SU-DHL-6 (cell line): Measurements from ENCODE around the gene VAT1L.

Experiments
- H2AFZ ChIP-seq: fragments of 200-600 bp; sonication (generic); 2 replicates; pipeline ENCODE4 v1.6.1; 2014; ENCODE audit warnings: low read depth, mild to moderate bottlenecking, moderate library complexity, mixed read lengths, antibody characterized with exemption, low read length; ENCODE audit not compliant: severe bottlenecking
- H3F3A ChIP-seq: fragments of 200-600 bp; shearing (Covaris generic); 2 replicates; pipeline ENCODE4 v1.6.0; 2016; ENCODE audit warnings: antibody characterized with exemption, mild to moderate bottlenecking; ENCODE audit not compliant: insufficient read depth
- H3K27ac ChIP-seq: fragments of 200-600 bp; sonication (generic); 2 replicates; pipeline ENCODE4 v1.5.1; 2016; ENCODE audit warnings: low read depth, mild to moderate bottlenecking, low read length, moderate library complexity, mixed read lengths
- H3K27me3 ChIP-seq: fragments of 200-600 bp; sonication (generic), shearing (Covaris generic); 2 replicates; pipeline ENCODE4 v1.6.0; 2014; ENCODE audit warnings: mild to moderate bottlenecking, low read length
- H3K36me3 ChIP-seq: fragments of 200-600 bp; sonication (generic); 2 replicates; pipeline ENCODE4 v1.6.1; 2014; ENCODE audit warnings: mild to moderate bottlenecking, low read length, mixed read lengths
- H3K4me2 ChIP-seq: fragments of 300-600, 200-600 bp; shearing (Covaris generic), sonication (generic); 2 replicates; pipeline ENCODE4 v1.6.0; 2014; ENCODE audit warnings: low read length, low read depth, mild to moderate bottlenecking; ENCODE audit not compliant: poor library complexity, severe bottlenecking
- H3K4me3 ChIP-seq: fragments of 200-600 bp; sonication (generic); 2 replicates; pipeline ENCODE4 v1.5.1; 2014; ENCODE audit warnings: antibody characterized with exemption, low read length, mild to moderate bottlenecking, mixed read lengths; ENCODE audit not compliant: insufficient read depth, poor library complexity, severe bottlenecking
- H3K79me2 ChIP-seq: fragments of 200-600 bp; sonication (generic); 2 replicates; pipeline ENCODE4 v1.6.1; 2014; ENCODE audit warnings: mild to moderate bottlenecking, low read length, moderate library complexity; ENCODE audit not compliant: insufficient read depth
- H3K9ac ChIP-seq: fragments of 200-600 bp; sonication (generic); 2 replicates; pipeline ENCODE4 v1.7.0; 2014; ENCODE audit warnings: mild to moderate bottlenecking, low read length
- H3K9me2 ChIP-seq: fragments of 200-600 bp; sonication (generic); replicated peaks from 2 replicates; pipeline ENCODE4 v1.6.1; 2014; ENCODE audit warnings: low read length; ENCODE audit not compliant: insufficient read depth
- H3K9me3 ChIP-seq: fragments of 200-600 bp; sonication (generic); 2 replicates; pipeline ENCODE4 v1.6.1; 2014; ENCODE audit warnings: low read length, mixed read lengths; ENCODE audit not compliant: insufficient read depth
- H4K20me1 ChIP-seq: fragments of 200-600 bp; sonication (generic); 2 replicates; pipeline ENCODE4 v1.6.1; 2014; ENCODE audit warnings: low read depth, mild to moderate bottlenecking, antibody characterized with exemption, low read length, moderate library complexity, mixed read lengths
- EZH2phosphoT487 ChIP-seq: fragments of 200-600 bp; sonication (generic), shearing (Covaris generic); conservative IDR thresholded peaks from 2 replicates; pipeline ENCODE4 v1.6.1; 2018; ENCODE audit warnings: mild to moderate bottlenecking, antibody characterized with exemption, low read length, moderate library complexity, mixed read lengths
- TF ChIP-seq, protein P1 (sequence below): fragments of 200-600 bp; sonication (generic); IDR thresholded peaks from one replicate; pipeline ENCODE4 v1.5.1; 2017; ENCODE audit warnings: antibody characterized with exemption, mild to moderate bottlenecking, low read length, moderate library complexity; ENCODE audit not compliant: insufficient read depth, poor library complexity, severe bottlenecking

VAT1L gene

DNA sequence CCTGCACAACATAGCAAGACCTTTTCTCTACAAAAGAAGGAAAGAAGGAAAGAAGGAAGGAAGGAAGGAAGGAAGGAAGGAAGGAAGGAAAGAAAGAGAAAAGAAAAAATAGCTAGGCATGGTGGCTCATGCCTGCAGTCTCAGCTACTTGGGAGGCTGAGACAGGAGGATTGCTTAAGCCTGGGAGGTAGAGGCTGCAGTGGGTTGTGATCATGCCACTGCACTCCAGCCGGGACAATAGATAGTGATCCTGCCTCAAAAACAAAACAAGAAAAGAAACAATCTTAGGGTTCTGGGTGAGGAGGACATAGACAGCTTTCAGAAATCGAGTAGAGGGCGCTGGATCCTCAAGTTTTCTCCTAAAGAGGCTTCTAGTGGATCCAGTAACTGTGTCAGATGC, 174.3 kb downstream of the VAT1L start:
- Histone ChIP-seq H3K9me3 (no peaks in the 10 kb centered on the region), H2AFZ (no peak overlapping the region), H3K27me3 (no peaks in the 10 kb centered on the region), H3K27ac (no peak overlapping the region), H3K79me2 (no peaks in the 10 kb centered on the region), H3K36me3 (no peaks in the 10 kb centered on the region), H3K9me2 (no peaks in the 10 kb centered on the region), H3K4me2 (no peak overlapping the region), H4K20me1 (no peaks in the 10 kb centered on the region), H3K9ac (no peak overlapping the region), H3K4me3 (no peak overlapping the region), H3F3A (no peaks in the 10 kb centered on the region)
- no peak for TF ChIP-seq EZH2phosphoT487
- TF ChIP-seq, protein P1, sequence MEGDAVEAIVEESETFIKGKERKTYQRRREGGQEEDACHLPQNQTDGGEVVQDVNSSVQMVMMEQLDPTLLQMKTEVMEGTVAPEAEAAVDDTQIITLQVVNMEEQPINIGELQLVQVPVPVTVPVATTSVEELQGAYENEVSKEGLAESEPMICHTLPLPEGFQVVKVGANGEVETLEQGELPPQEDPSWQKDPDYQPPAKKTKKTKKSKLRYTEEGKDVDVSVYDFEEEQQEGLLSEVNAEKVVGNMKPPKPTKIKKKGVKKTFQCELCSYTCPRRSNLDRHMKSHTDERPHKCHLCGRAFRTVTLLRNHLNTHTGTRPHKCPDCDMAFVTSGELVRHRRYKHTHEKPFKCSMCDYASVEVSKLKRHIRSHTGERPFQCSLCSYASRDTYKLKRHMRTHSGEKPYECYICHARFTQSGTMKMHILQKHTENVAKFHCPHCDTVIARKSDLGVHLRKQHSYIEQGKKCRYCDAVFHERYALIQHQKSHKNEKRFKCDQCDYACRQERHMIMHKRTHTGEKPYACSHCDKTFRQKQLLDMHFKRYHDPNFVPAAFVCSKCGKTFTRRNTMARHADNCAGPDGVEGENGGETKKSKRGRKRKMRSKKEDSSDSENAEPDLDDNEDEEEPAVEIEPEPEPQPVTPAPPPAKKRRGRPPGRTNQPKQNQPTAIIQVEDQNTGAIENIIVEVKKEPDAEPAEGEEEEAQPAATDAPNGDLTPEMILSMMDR = no peak

DNA sequence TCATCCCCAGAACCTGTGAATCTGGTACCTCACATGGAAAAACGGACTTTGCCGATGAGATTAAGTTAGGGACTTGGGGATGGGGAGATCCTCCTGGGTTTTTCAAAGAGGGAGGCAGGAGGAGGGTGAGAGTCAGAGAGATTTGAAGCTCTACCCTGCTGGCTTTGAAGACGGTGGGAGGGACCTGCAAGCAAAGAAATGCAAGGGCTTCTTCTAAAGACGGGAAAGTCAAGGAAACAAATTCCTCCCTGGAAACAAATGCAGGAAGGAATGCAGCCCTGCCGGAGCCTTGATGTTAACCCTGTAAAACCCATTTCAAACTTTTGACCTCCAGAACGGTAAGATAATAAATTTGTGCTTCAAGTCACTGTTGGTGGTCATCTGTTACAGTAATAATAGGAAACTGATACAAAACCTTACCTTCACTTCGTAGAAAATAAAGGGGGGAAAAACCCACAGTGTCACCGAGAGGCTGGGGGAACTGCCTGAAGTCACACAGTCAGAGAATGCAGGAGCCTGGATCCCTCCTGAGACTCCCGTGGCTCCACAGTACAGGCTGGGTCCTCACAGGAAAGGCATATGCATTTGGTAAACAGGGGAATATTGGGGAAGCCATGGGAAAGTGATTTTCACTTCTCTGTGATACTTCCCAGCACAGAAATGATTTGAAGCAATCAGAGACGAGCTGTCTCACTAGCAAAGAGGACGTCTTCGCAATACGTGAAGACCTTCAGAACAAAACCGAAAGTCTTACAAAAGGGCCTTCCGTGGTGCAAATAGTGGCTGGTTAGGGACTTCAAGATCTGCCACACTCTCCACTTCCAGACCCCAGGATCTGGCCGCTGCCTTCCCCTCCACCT, 175.1 kb downstream of the VAT1L start:
- H3K9me3 ChIP-seq = no peaks in the 10 kb centered on the region
- H3K4me2 ChIP-seq = no peak overlapping the region
- no peak overlapping the region for H3K9ac ChIP-seq
- no peak overlapping the region for H2AFZ ChIP-seq
- no peaks in the 10 kb centered on the region for H3F3A ChIP-seq
- H4K20me1 ChIP-seq = no peaks in the 10 kb centered on the region
- H3K27me3 ChIP-seq = no peaks in the 10 kb centered on the region
- H3K9me2 ChIP-seq = no peaks in the 10 kb centered on the region
- no peaks in the 10 kb centered on the region for H3K36me3 ChIP-seq
- TF ChIP-seq EZH2phosphoT487 = no peak
- TF ChIP-seq, protein P1 = no peak
- H3K79me2 ChIP-seq = no peaks in the 10 kb centered on the region
- H3K27ac ChIP-seq = no peak overlapping the region
- H3K4me3 ChIP-seq = no peak overlapping the region

DNA sequence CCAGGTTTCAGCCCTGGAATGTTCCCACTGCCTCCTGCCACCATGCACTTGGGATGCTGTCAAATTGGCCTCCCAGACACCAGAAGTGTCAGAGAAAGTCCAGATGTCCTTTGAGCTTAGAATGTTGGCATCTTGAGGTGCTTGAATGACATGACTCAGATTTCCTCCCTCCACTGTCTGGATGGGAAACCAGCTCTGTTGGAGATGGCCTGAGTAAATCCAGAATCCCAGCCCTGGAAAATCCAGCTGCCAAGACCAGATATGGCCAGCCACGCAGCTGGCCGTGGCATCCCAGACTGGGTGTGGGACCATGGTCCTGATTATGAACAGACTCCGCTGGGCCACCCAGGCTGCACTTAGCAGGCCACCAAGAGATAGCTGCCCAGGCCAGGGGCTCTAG, 177.0 kb downstream of the VAT1L start:
- Histone ChIP-seq H3K36me3 (no peaks in the 10 kb centered on the region), H4K20me1 (no peaks in the 10 kb centered on the region), H2AFZ (no peak overlapping the region), H3K9me3 (no peaks in the 10 kb centered on the region), H3K27ac (no peak overlapping the region), H3K4me2 (no peak overlapping the region), H3K79me2 (no peaks in the 10 kb centered on the region), H3F3A (no peaks in the 10 kb centered on the region), H3K27me3 (no peaks in the 10 kb centered on the region), H3K9me2 (no peaks in the 10 kb centered on the region), H3K4me3 (no peak overlapping the region), H3K9ac (no peak overlapping the region)
- TF ChIP-seq EZH2phosphoT487 = no peak
- TF ChIP-seq, protein P1 = no peak
